CD4-positive, alpha-beta T cell treated with Interferon alpha-2 for 1 hour (primary cell): Measurements from ENCODE around the gene BCAS3.

Experiments
- DNase-seq, 2 donors: peaks; one replicate each; pipeline ENCODE4 v3.0.0-alpha.2; 2020 to 2022

BCAS3 gene

GRCh38 chr17:61211236-61211635 lies 533.6 kb downstream of the BCAS3 start:
- no peak for DNase-seq

- DNase-seq, result no peak
Observed at GRCh38 chr17:61212655-61213054, 535.0 kb downstream of the BCAS3 start.

GRCh38 chr17:61214753-61215152 lies 537.1 kb downstream of the BCAS3 start:
- DNase-seq, result no peak

GRCh38 chr17:61216066-61216465 lies 538.4 kb downstream of the BCAS3 start:
- DNase-seq, result no peak

- DNase-seq, result no peak
Observed at GRCh38 chr17:61217878-61218437, 540.3 kb downstream of the BCAS3 start.

- DNase-seq, result no peak
Observed at GRCh38 chr17:61218438-61218837, 540.8 kb downstream of the BCAS3 start.

- DNase-seq, result no peak
Observed at GRCh38 chr17:61219460-61219859, 541.8 kb downstream of the BCAS3 start.

GRCh38 chr17:61221181-61221580 lies 543.5 kb downstream of the BCAS3 start:
- no peak for DNase-seq

GRCh38 chr17:61221597-61222471 lies 544.2 kb downstream of the BCAS3 start:
- DNase-seq, result peak; percentile 37 to 61

GRCh38 chr17:61223725-61224124 lies 546.1 kb downstream of the BCAS3 start:
- no peak for DNase-seq

- no peak for DNase-seq
Observed at GRCh38 chr17:61225178-61225882, 547.7 kb downstream of the BCAS3 start.

- DNase-seq, result no peak
Observed at GRCh38 chr17:61227866-61228265, 550.2 kb downstream of the BCAS3 start.

- DNase-seq, result no peak
Observed at GRCh38 chr17:61230461-61230860, 552.8 kb downstream of the BCAS3 start.

- DNase-seq, result no peak
Observed at GRCh38 chr17:61230972-61231820, 553.5 kb downstream of the BCAS3 start.

GRCh38 chr17:61232871-61233270 lies 555.2 kb downstream of the BCAS3 start:
- no peak for DNase-seq

- DNase-seq, result no peak
Observed at GRCh38 chr17:61233991-61234750, 556.5 kb downstream of the BCAS3 start.

GRCh38 chr17:61235001-61235826 lies 557.6 kb downstream of the BCAS3 start:
- DNase-seq, result no peak

- no peak for DNase-seq
Observed at GRCh38 chr17:61235827-61236197, 558.2 kb downstream of the BCAS3 start.

- no peak for DNase-seq
Observed at GRCh38 chr17:61237275-61237674, 559.6 kb downstream of the BCAS3 start.

GRCh38 chr17:61238455-61238933 lies 560.8 kb downstream of the BCAS3 start:
- no peak for DNase-seq

- no peak for DNase-seq
Observed at GRCh38 chr17:61239327-61239726, 561.7 kb downstream of the BCAS3 start.
